Endothelial cell of umbilical vein (primary cell): ENCODE measurements around the gene C5.

Source experiments
- CTCF ChIP-seq, 2 donors: IDR thresholded peaks; 1 replicate in 1 of 2; 2 replicates in 1 of 2; pipeline ENCODE4 v1.5.1; 2011; ENCODE audit warnings: low read length in 2 of 2, mild to moderate bottlenecking in 2 of 2, moderate library complexity in 2 of 2, control low read depth in 1 of 2, inconsistent platforms in 1 of 2, low read depth in 1 of 2; ENCODE audit not compliant: insufficient read depth in 1 of 2; ENCODE audit errors: extremely low read depth in 1 of 2
- POLR2A ChIP-seq: IDR thresholded peaks from 2 replicates; pipeline ENCODE4 v1.6.1; 2012; ENCODE audit warnings: low read depth, mild to moderate bottlenecking, control low read depth, low read length

GRCh38 chr9:120910643-120911042 lies 139.4 kb downstream of the C5 start:
- no peak for TF ChIP-seq CTCF (IDR thresholded peaks at IDR 0.05; ENCODE audit: extremely low read depth in 1 of 2, insufficient read depth in 1 of 2, low read depth in 1 of 2, low read length in 2 of 2)
- no peak for TF ChIP-seq POLR2A
